Measurements from ENCODE around the gene SLC2A6. TPM values are rescaled to one million over a fixed set of nuclear protein-coding genes. Genes with fewer than 3 reads are reported as not detected.

The SLC2A6 gene
- polyA plus RNA-seq, 4 donors: 0.89 to 2.5 (median 1.5) TPM

DNA sequence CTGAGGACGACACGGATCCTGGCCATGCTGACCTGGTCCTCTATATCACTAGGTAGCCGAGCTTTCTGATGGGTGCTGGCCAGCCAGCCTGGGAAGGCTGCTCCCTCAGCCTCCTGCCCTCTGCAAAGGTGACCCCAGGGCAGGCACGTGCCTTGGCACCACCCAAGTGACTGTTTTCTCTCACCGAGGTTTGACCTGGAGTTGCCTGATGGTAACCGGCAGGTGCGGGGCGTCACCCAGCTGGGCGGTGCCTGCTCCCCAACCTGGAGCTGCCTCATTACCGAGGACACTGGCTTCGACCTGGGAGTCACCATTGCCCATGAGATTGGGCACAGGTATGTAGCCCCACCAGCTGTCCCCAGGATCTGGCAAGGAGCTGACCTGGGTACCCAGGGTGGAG is 52.9 kb downstream of the SLC2A6 start:
- Histone ChIP-seq H3K36me3 (ENCODE audit: control insufficient read depth in 3 of 3, insufficient read depth in 2 of 3, low read depth in 1 of 3, low read length in 3 of 3) (no peaks in the 10 kb centered on the region), H3K4me3 (ENCODE audit: low read depth in 1 of 3, low read length in 3 of 3) (no peak overlapping the region), H3K4me1 (ENCODE audit: control insufficient read depth in 3 of 3, insufficient read depth in 2 of 3, low read depth in 1 of 3, low read length in 2 of 3) (peaks cover 0 to 5% (median 4%) of the 10 kb centered on the region in 3 donors), H3K27ac (ENCODE audit: low read depth in 1 of 3, low read length in 2 of 3) (no peak overlapping the region), H3K27me3 (ENCODE audit: control insufficient read depth in 3 of 3, insufficient read depth in 3 of 3, low read length in 3 of 3) (peaks cover 2 to 7% (median 4%) of the 10 kb centered on the region in 3 donors), H3K9me3 (ENCODE audit: control insufficient read depth in 2 of 2, insufficient read depth in 1 of 2, low read depth in 1 of 2, low read length in 1 of 2) (no peaks in the 10 kb centered on the region)
- 15 to 72% (median 27%) methylated on average over 11 of the region's 11 CpGs for WGBS, 3 donors
- FAIRE-seq: no peak
- DNase-seq: peak in 1 of 2 donors; percentile 47

DNA sequence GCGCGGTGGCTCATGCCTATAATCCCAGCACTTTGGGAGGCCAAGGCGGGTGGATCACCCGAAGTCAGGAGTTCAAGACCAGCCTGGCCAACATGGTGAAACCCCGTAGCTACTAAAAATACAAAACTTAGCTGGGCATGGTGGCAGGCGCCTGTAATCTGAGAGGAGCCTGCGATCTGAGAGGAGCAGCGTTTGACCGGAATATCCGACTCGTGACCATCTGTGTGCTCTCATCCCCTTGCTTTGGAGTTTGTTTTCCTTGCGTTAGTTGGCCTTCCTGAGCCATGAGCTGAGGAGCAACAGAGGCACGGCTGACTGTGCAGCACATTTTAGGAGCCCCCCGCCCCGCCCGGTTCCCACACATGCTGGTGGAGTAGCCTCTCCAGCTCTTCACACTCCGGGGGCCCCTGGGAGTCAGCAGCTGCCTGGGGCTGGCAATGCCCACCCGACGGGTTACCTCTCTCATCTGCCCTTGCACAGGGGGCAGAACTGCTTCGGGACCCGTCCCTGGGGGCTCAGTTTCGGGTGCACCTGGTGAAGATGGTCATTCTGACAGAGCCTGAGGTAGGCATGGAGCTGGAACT is 53.8 kb downstream of the SLC2A6 start:
- 87 to 91% (median 88%) methylated on average over 22 of the region's 22 CpGs for WGBS, 3 donors
- DNase-seq (no peak), FAIRE-seq (no peak)
- no peaks in the 10 kb centered on the region for H3K9me3 ChIP-seq (ENCODE audit: control insufficient read depth in 2 of 2, insufficient read depth in 1 of 2, low read depth in 1 of 2, low read length in 1 of 2)
- H3K4me1 ChIP-seq (ENCODE audit: control insufficient read depth in 3 of 3, insufficient read depth in 2 of 3, low read depth in 1 of 3, low read length in 2 of 3): peaks cover 0 to 5% (median 4%) of the 10 kb centered on the region in 3 donors
- H3K27ac ChIP-seq (ENCODE audit: low read depth in 1 of 3, low read length in 2 of 3): no peak overlapping the region
- peaks cover 2 to 7% (median 4%) of the 10 kb centered on the region in 3 donors for H3K27me3 ChIP-seq (ENCODE audit: control insufficient read depth in 3 of 3, insufficient read depth in 3 of 3, low read length in 3 of 3)
- H3K36me3 ChIP-seq (ENCODE audit: control insufficient read depth in 3 of 3, insufficient read depth in 2 of 3, low read depth in 1 of 3, low read length in 3 of 3): no peaks in the 10 kb centered on the region
- no peak overlapping the region for H3K4me3 ChIP-seq (ENCODE audit: low read depth in 1 of 3, low read length in 3 of 3)

DNA sequence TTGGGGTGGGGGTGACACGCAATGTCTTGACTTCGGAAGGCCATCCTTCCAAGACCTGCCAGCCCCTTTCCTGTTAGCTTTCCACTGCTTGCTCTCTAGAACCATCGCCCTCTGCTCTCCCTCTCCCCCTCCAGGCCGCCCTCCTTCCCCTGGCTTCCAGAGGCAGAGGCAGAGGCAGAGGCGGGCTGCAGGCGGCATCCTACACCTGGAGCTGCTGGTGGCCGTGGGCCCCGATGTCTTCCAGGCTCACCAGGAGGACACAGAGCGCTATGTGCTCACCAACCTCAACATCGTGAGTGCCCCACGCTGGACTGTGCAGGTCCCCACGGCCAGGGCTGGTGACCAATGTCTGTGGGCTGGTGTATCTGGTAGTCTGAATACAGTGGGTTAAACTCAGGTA is 54.7 kb downstream of the SLC2A6 start:
- Histone ChIP-seq H3K27ac (ENCODE audit: low read depth in 1 of 3, low read length in 2 of 3) (no peak overlapping the region), H3K27me3 (ENCODE audit: control insufficient read depth in 3 of 3, insufficient read depth in 3 of 3, low read length in 3 of 3) (peaks cover 0 to 7% (median 4%) of the 10 kb centered on the region in 3 donors), H3K9me3 (ENCODE audit: control insufficient read depth in 2 of 2, insufficient read depth in 1 of 2, low read depth in 1 of 2, low read length in 1 of 2) (no peaks in the 10 kb centered on the region), H3K4me3 (ENCODE audit: low read depth in 1 of 3, low read length in 3 of 3) (no peak overlapping the region), H3K36me3 (ENCODE audit: control insufficient read depth in 3 of 3, insufficient read depth in 2 of 3, low read depth in 1 of 3, low read length in 3 of 3) (no peaks in the 10 kb centered on the region), H3K4me1 (ENCODE audit: control insufficient read depth in 3 of 3, insufficient read depth in 2 of 3, low read depth in 1 of 3, low read length in 2 of 3) (peaks cover 2 to 9% (median 4%) of the 10 kb centered on the region in 3 donors)
- FAIRE-seq (no peak), DNase-seq (no peak)
- 90 to 95% (median 95%) methylated on average over 12 of the region's 12 CpGs for WGBS, 3 donors

DNA sequence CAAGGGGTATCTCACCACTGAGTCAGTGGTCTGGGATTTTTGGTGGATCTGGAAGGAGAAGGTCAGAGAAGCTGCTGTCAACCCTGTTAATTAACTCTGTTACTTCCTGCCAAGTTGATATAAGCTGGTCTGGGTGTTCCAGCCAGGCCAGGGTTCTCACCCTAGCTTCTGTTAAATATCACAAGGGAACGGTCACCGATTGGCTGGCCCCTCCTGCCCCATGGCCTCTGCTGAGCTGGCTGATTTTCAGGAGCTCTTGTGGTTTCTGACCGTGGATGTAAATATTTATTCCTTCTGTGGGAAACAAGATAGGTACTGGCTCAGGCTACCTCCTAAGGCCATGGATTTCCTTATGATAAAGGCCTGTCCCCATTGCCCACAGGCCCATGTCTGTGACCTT is 55.7 kb downstream of the SLC2A6 start:
- Histone ChIP-seq H3K9me3 (ENCODE audit: control insufficient read depth in 2 of 2, insufficient read depth in 1 of 2, low read depth in 1 of 2, low read length in 1 of 2) (no peaks in the 10 kb centered on the region), H3K27ac (ENCODE audit: low read depth in 1 of 3, low read length in 2 of 3) (no peak overlapping the region)

DNA sequence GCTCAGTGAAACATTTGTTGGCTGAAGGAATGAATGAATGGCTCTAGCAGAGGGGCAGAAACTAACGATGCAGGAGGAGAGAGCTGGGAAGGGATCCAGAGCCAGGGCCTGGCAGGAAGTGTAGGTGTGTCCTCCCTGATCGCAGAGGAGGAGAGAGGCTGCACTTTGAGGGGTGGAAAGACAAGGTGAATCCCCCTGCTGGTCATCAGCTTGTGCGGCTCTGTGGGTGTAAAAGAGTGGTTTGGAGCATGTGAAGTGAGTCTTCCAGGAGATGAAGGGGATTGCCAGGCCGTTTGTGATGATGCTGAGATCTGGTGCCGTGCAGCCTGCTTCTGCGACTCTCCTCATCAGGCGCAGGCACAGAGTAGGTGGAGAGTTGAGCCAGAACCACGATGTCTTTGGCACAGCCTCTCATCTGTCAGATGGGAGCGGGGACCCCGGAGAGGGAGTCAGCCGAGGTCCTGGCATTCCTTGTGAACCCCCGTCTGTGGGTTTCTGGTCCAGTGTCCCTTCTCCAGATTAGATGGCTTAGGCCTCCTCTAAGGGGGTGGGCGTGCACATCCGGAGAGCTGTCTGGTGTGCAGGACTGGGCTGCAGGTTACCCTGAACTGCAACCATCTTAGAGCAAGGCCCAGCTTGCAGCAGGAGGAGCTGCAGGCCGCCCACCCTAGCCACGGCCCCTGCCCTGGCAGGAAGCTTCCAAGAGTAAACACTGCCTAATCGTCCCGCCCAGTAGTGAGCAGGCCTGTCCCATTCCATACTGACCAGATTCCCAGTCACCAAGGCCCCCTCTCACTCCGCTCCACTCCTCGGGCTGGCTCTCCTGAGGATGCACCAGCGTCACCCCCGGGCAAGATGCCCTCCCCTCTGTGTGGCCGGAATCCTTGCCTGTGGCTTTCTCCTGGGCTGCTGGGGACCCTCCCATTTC is 57.0 kb downstream of the SLC2A6 start, which contains the start of gene ADAMTS13:
TSS of gene ADAMTS13 (plus strand) at position 753 of the 928 bp plus-strand sequence. CDS start at position 830, 77 bp downstream.
- no peak for FAIRE-seq
- 59 to 76% (median 74%) methylated on average over 23 of the region's 23 CpGs for WGBS, 3 donors
- H3K9me3 ChIP-seq (ENCODE audit: control insufficient read depth in 2 of 2, insufficient read depth in 1 of 2, low read depth in 1 of 2, low read length in 1 of 2): no peaks in the 10 kb centered on the region
- no peaks in the 10 kb centered on the region for H3K36me3 ChIP-seq (ENCODE audit: control insufficient read depth in 3 of 3, insufficient read depth in 2 of 3, low read depth in 1 of 3, low read length in 3 of 3)
- peak within 1 kb of the TSS in 1 of 3 donors; percentile 27 for H3K27ac ChIP-seq (ENCODE audit: low read depth in 1 of 3, low read length in 2 of 3)
- H3K4me3 ChIP-seq (ENCODE audit: low read depth in 1 of 3, low read length in 3 of 3): no peak within 1 kb of the TSS
- H3K4me1 ChIP-seq (ENCODE audit: control insufficient read depth in 3 of 3, insufficient read depth in 2 of 3, low read depth in 1 of 3, low read length in 2 of 3): peaks cover 0 to 9% (median 2%) of the 10 kb centered on the region in 3 donors
- no peak for DNase-seq
- H3K27me3 ChIP-seq (ENCODE audit: control insufficient read depth in 3 of 3, insufficient read depth in 3 of 3, low read length in 3 of 3): no peaks in the 10 kb centered on the region

More for the DNA sequence above, 55.7 kb downstream of the SLC2A6 start:
- H3K4me1 ChIP-seq (ENCODE audit: control insufficient read depth in 3 of 3, insufficient read depth in 2 of 3, low read depth in 1 of 3, low read length in 2 of 3): peaks cover 2 to 11% (median 2%) of the 10 kb centered on the region in 3 donors
- DNase-seq (no peak), FAIRE-seq (no peak)
- no peak overlapping the region for H3K4me3 ChIP-seq (ENCODE audit: low read depth in 1 of 3, low read length in 3 of 3)
- WGBS, 3 donors: 61 to 77% (median 68%) methylated on average over 3 of the region's 3 CpGs
- H3K27me3 ChIP-seq (ENCODE audit: control insufficient read depth in 3 of 3, insufficient read depth in 3 of 3, low read length in 3 of 3): peaks cover 0 to 6% (median 4%) of the 10 kb centered on the region in 3 donors
- no peaks in the 10 kb centered on the region for H3K36me3 ChIP-seq (ENCODE audit: control insufficient read depth in 3 of 3, insufficient read depth in 2 of 3, low read depth in 1 of 3, low read length in 3 of 3)

Other genes starting within 250 kb of the SLC2A6 start
- gene ABO, start 203.9 kb downstream of the SLC2A6 start, polyA plus RNA-seq: 10 to 100 TPM in 3 of 4 donors, 1 to 10 TPM in 1; 9.5 to 46.4 (median 31.9) TPM
- gene SURF6, start 142.9 kb downstream of the SLC2A6 start, polyA plus RNA-seq: 10 to 100 TPM; 23.2 to 48.0 (median 37.0) TPM
- 10 to 100 TPM; 10.3 to 19.5 (median 17.6) TPM for gene MED22, start 131.0 kb downstream of the SLC2A6 start, polyA plus RNA-seq
- gene RPL7A, start 130.9 kb downstream of the SLC2A6 start, polyA plus RNA-seq: 1,000 to 10,000 TPM; 1,890 to 3,725 (median 2,971) TPM
- 10 to 100 TPM; 38.4 to 94.4 (median 85.4) TPM for gene SURF1, start 122.6 kb downstream of the SLC2A6 start, polyA plus RNA-seq
- 10 to 100 TPM; 15.3 to 66.0 (median 42.6) TPM for gene SURF2, start 122.5 kb downstream of the SLC2A6 start, polyA plus RNA-seq
- gene SURF4, start 103.0 kb downstream of the SLC2A6 start, polyA plus RNA-seq: 100 to 1,000 TPM in 3 of 4 donors, 10 to 100 TPM in 1; 84.1 to 285 (median 170) TPM
- 1 to 10 TPM in 3 of 4 donors, under 1 TPM in 1; 0.79 to 8.1 (median 3.0) TPM for gene STKLD1, start 102.7 kb downstream of the SLC2A6 start, polyA plus RNA-seq
- gene REXO4, start 61.1 kb downstream of the SLC2A6 start, polyA plus RNA-seq: 10 to 100 TPM; 18.9 to 25.7 (median 21.5) TPM
- gene ADAMTS13, start 56.7 kb downstream of the SLC2A6 start, polyA plus RNA-seq: 10 to 100 TPM in 1 of 4 donors, 1 to 10 TPM in 3; 2.4 to 16.8 (median 7.4) TPM
- gene CACFD1, start 19.1 kb downstream of the SLC2A6 start, polyA plus RNA-seq: 10 to 100 TPM; 27.0 to 31.4 (median 29.5) TPM
- under 1 TPM in 1 of 4 donors, not detected in 3; 0.22 TPM for gene MYMK, start 45.9 kb upstream of the SLC2A6 start, polyA plus RNA-seq
- 1 to 10 TPM in 1 of 4 donors, under 1 TPM in 3; 0.22 to 1.2 (median 0.43) TPM for gene ADAMTSL2, start 55.6 kb upstream of the SLC2A6 start, polyA plus RNA-seq
- gene FAM163B, start 130.3 kb upstream of the SLC2A6 start, polyA plus RNA-seq: under 1 TPM in 2 of 4 donors, not detected in 2; 0.12 to 0.19 TPM
- under 1 TPM in 2 of 4 donors, not detected in 2; 0.13 to 0.30 TPM for gene DBH, start 157.3 kb upstream of the SLC2A6 start, polyA plus RNA-seq

All from small intestine (tissue), 7 donors.